GM12878 (cell line): ENCODE data around the gene FAM161B. TPM values are rescaled to one million over a fixed set of nuclear protein-coding genes. Genes with fewer than 3 reads are reported as not detected.

ENCODE experiments used
- ATAC-seq: fragments of 200-7000 bp; cut with Tn5 transposase; 3 replicates; pipeline ENCODE4 v1.9.1; 2020; ENCODE audit warnings: mild to moderate bottlenecking, moderate library complexity
- BruUV-seq: library from RNA; stranded (reverse); fragments of 400-500 nt; replicated peaks from 2 replicates; lab custom pipeline; 2021; lab: Mats Ljungman, UMichigan
- CTCF ChIA-PET: fragments of 300-600 bp; sonication (Branson Sonifier 250); formaldehyde crosslinking; extraction: SDS; loops from one replicate; lab custom pipeline; 2021; ENCODE audit warnings: inconsistent platforms; lab: Yijun Ruan, JAX
- POLR2A ChIA-PET: fragments of 350-600 bp; formaldehyde crosslinking; extraction: SDS; loops from one replicate; lab custom pipeline; 2021; ENCODE audit warnings: inconsistent platforms; lab: Charles Lee
- RAD21 ChIA-PET: fragments of 300-600 bp; sonication (Branson Sonifier 250); formaldehyde crosslinking; loops from one replicate; lab custom pipeline; 2023; ENCODE audit warnings: antibody characterized with exemption; ENCODE audit not compliant: unreplicated experiment; lab: Charles Lee
- SMC1A ChIA-PET: fragments of 300-600 bp; sonication (Branson Sonifier 250); formaldehyde crosslinking; loops from one replicate; lab custom pipeline; 2023; ENCODE audit not compliant: unreplicated experiment, uncharacterized antibody; lab: Charles Lee
- DNase-seq: peaks from one replicate; pipeline ENCODE4 v3.0.0-alpha.2; 2011; ENCODE audit warnings: low read depth, low spot score
- FAIRE-seq: peaks from 3 replicates; lab custom pipeline; 2011; peaks lifted over from hg19 to GRCh38; lab: Jason Lieb, UNC
- H2AFZ ChIP-seq: 2 replicates; pipeline ENCODE4 v1.6.0; 2011; ENCODE audit warnings: low read depth, low read length, control low read depth; ENCODE audit not compliant: control insufficient read depth
- H3K27ac ChIP-seq: 2 replicates; pipeline ENCODE4 v1.5.1; 2011; ENCODE audit warnings: control low read depth; ENCODE audit not compliant: control insufficient read depth, insufficient read depth
- H3K27me3 ChIP-seq, 2 experiments: replicated peaks in 1 of 2; 2 replicates each; pipeline versions ENCODE4 v1.6.0 to v1.6.1; 2011; ENCODE audit warnings: low read length in 1 of 2; ENCODE audit not compliant: control insufficient read depth in 2 of 2, insufficient read depth in 2 of 2
- H3K36me3 ChIP-seq, 2 experiments: 2 replicates each; pipeline ENCODE4 v1.5.1; 2011; ENCODE audit warnings: low read length in 1 of 2; ENCODE audit not compliant: control insufficient read depth in 2 of 2, insufficient read depth in 2 of 2
- H3K4me1 ChIP-seq: 2 replicates; pipeline ENCODE4 v1.6.1; 2011; ENCODE audit warnings: mild to moderate bottlenecking, low read length, moderate library complexity, mixed read lengths; ENCODE audit not compliant: control insufficient read depth, insufficient read depth
- H3K4me2 ChIP-seq: 2 replicates; pipeline ENCODE4 v1.6.0; 2011; ENCODE audit warnings: control low read depth; ENCODE audit not compliant: control insufficient read depth, insufficient read depth
- H3K4me3 ChIP-seq: fragments of 200-600 bp; sonication (generic); 2 replicates; pipeline ENCODE4 v1.5.1; 2016
- H3K79me2 ChIP-seq: 2 replicates; pipeline ENCODE4 v1.6.0; 2011; ENCODE audit warnings: low read length; ENCODE audit not compliant: control insufficient read depth, insufficient read depth
- H3K9ac ChIP-seq: 2 replicates; pipeline ENCODE4 v1.8.0; 2011; ENCODE audit warnings: low read length, control low read depth, mixed read lengths; ENCODE audit not compliant: control insufficient read depth, insufficient read depth
- H3K9me3 ChIP-seq: replicated peaks from 3 replicates; pipeline ENCODE4 v1.5.1; 2011; ENCODE audit warnings: mild to moderate bottlenecking, low read length; ENCODE audit not compliant: control insufficient read depth, insufficient read depth
- H4K20me1 ChIP-seq: 2 replicates; pipeline ENCODE4 v1.6.0; 2011; ENCODE audit not compliant: control insufficient read depth, insufficient read depth
- BRCA1 ChIP-seq: IDR thresholded peaks from 2 replicates; pipeline ENCODE4 v1.6.1; 2011; ENCODE audit warnings: low read depth, low read length, improper control_type of control experiment
- CEBPB ChIP-seq, 2 experiments: fragments of 150-350 bp in 1 of 2; IDR thresholded peaks; 2 replicates each; pipeline ENCODE4 v1.6.1; 2012 to 2014; ENCODE audit warnings: low read depth in 2 of 2, low read length in 2 of 2, borderline replicate concordance in 1 of 2, inconsistent platforms in 1 of 2
- HCFC1 ChIP-seq: fragments of 150-350 bp; IDR thresholded peaks from 2 replicates; pipeline ENCODE4 v1.6.1; 2014; ENCODE audit warnings: low read length
- HSF1 ChIP-seq: fragments of 150-350 bp; IDR thresholded peaks from 2 replicates; pipeline ENCODE4 v1.6.1; 2014; ENCODE audit warnings: mild to moderate bottlenecking, low read depth, low read length
- LARP7 ChIP-seq: fragments of 450-650 bp; IDR thresholded peaks from 2 replicates; pipeline ENCODE4 v1.6.1; 2017; ENCODE audit warnings: mild to moderate bottlenecking
- MEF2A ChIP-seq: IDR thresholded peaks from 2 replicates; pipeline ENCODE4 v1.6.1; 2011; ENCODE audit warnings: low read depth, mild to moderate bottlenecking, low read length, moderate library complexity; ENCODE audit not compliant: insufficient read depth
- MTA3 ChIP-seq: IDR thresholded peaks from 2 replicates; pipeline ENCODE4 v1.6.1; 2012; ENCODE audit warnings: low read length, inconsistent platforms, borderline replicate concordance
- POLR2A ChIP-seq: IDR thresholded peaks from 2 replicates; pipeline ENCODE4 v1.6.1; 2011; ENCODE audit warnings: low read depth, mild to moderate bottlenecking, low read length
- RAD51 ChIP-seq: fragments of 450-650 bp; IDR thresholded peaks from 2 replicates; pipeline ENCODE4 v1.6.1; 2016; ENCODE audit warnings: moderate library complexity, mild to moderate bottlenecking, inconsistent platforms
- RELA ChIP-seq: fragments of 450-650 bp; IDR thresholded peaks from 2 replicates; pipeline ENCODE4 v1.8.0; 2014; ENCODE audit warnings: borderline replicate concordance; ENCODE audit not compliant: partially characterized antibody
- RUNX3 ChIP-seq: IDR thresholded peaks from 2 replicates; pipeline ENCODE4 v1.6.1; 2012; ENCODE audit warnings: low read length, inconsistent platforms
- SUPT20H ChIP-seq: IDR thresholded peaks from 2 replicates; pipeline ENCODE4 v1.6.1; 2011; ENCODE audit warnings: low read depth, mild to moderate bottlenecking, low read length, moderate library complexity, borderline replicate concordance; ENCODE audit not compliant: control insufficient read depth
- TCF3 ChIP-seq: IDR thresholded peaks from 2 replicates; pipeline ENCODE4 v1.6.1; 2012; ENCODE audit warnings: low read depth, mild to moderate bottlenecking, low read length, borderline replicate concordance; ENCODE audit not compliant: insufficient read depth
- WRNIP1 ChIP-seq: IDR thresholded peaks from 2 replicates; pipeline ENCODE4 v1.6.1; 2011; ENCODE audit warnings: low read depth, low read length, improper control_type of control experiment, borderline replicate concordance
- WGBS: methylation state at CpG from one replicate; pipeline ENCODE4 v1.1.6; 2016; ENCODE audit warnings: low lambda C conversion rate; ENCODE audit not compliant: insufficient replicate concordance, insufficient coverage; ENCODE audit errors: missing lambda C conversion rate; 5-methylcytosine and 5-hydroxymethylcytosine counted together
- in situ Hi-C: fragments of 300-500 bp; cut with MboI; formaldehyde crosslinking; loops from 9 replicates; pipeline ENCODE4 v1.14.3; 2018; ENCODE audit warnings: mixed read lengths
- intact Hi-C: fragments of 100-400 bp; cut with micrococcal nuclease; formaldehyde crosslinking; loops from one replicate; pipeline ENCODE4 v1.14.2; 2022; ENCODE audit not compliant: unreplicated experiment
- polyA plus RNA-seq, 11 experiments: library from polyadenylated mRNA; depleted of rRNA in 4 of 11; unstranded in 6 of 11; stranded (reverse) in 5 of 11; fragments of >200 nt; fragmentation: Nextera tagmentation in 4 of 11; fragmentation: Illumina TruSeq in 1 of 11; extraction: Ambion mirVana in 4 of 11; extraction: Trizol in 1 of 11; gene quantifications; 1 replicate in 1 of 11; 2 replicates in 10 of 11; pipeline versions ENCODE4 v1.2.1 to v1.2.3, GENCODE V29; 2011 to 2016; ENCODE audit warnings: inconsistent platforms in 2 of 11, missing spikeins in 2 of 11, low read depth in 1 of 11
- total RNA-seq, 4 experiments: library from RNA; depleted of rRNA in 3 of 4; stranded (reverse); fragments of >200 nt in 3 of 4; fragmentation: Illumina TruSeq in 1 of 4; extraction: Trizol in 1 of 4; gene quantifications; 2 replicates each; pipeline versions ENCODE4 v1.2.1 to v1.2.3, GENCODE V29; 2013 to 2021

Gene FAM161B
- total and polyA plus RNA-seq, 10 of the 15 experiments (the other 5 are each of a cell fraction or from before 2014, with no cell fraction given): 0.33 to 1.2 (median 0.86) TPM

DNA sequence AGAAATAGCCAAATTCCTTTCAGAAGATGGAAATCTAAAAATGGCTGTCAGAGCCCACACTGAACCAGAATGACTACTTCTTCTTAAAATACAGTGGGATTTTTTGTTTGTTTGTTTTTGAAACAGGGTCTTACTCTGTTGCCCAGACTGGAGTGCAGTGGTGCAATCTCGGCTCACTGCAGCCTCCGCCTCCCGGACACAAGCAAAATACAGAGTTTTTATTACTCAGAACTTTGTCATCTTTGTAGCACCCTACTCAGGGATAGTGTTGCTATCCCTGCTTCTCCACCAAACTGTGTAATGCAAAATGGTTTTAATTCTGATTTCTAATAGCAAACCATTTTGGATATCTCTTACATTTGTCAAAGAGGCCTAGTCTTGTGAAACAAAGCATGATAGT lies 46.9 kb downstream of the FAM161B start:
- RAD21 ChIA-PET: no interaction called here
- in situ Hi-C loops: no loop called here
- H3K4me1 ChIP-seq: no peaks in the 10 kb centered on the region
- H3K4me2 ChIP-seq: no peak overlapping the region
- no peaks in the 10 kb centered on the region for H3K79me2 ChIP-seq
- DNase-seq: no peak
- CTCF ChIA-PET: no interaction called here
- SMC1A ChIA-PET: no interaction called here
- no peak for ATAC-seq
- BruUV-seq: no TSS peak
- H3K36me3 ChIP-seq: peaks cover 4 to 32% of the 10 kb centered on the region in 2 experiments
- no peak for FAIRE-seq
- POLR2A ChIA-PET: no interaction called here
- H4K20me1 ChIP-seq: no peaks in the 10 kb centered on the region; the same call in 1 of the 2 replicates
- H3K4me3 ChIP-seq: no peak overlapping the region
- WGBS: 95% methylated on average over 3 of the region's 3 CpGs
- H2AFZ ChIP-seq: no peak overlapping the region
- no peak overlapping the region for H3K27ac ChIP-seq
- TF ChIP-seq RAD51 (no peak), RUNX3 (no peak), MEF2A (no peak), SUPT20H (no peak), WRNIP1 (no peak), POLR2A (no peak), RELA (no peak), LARP7 (no peak), MTA3 (no peak), HSF1 (no peak), HCFC1 (no peak), CEBPB (IDR thresholded peaks at IDR 0.05; ENCODE audit: borderline replicate concordance in 1 of 2, low read depth in 2 of 2, low read length in 2 of 2) (no peak), BRCA1 (no peak), TCF3 (no peak)
- no peaks in the 10 kb centered on the region for H3K27me3 ChIP-seq
- intact Hi-C loops: no loop called here
- no peaks in the 10 kb centered on the region for H3K9me3 ChIP-seq
- no peak overlapping the region for H3K9ac ChIP-seq
